Osteoblast (primary cell): ENCODE data around the gene GABPA. TPM values are rescaled to one million over a fixed set of nuclear protein-coding genes. Genes with fewer than 3 reads are reported as not detected.

Experiments used
- DNase-seq: peaks from one replicate; pipeline ENCODE4 v3.0.0; 2011; ENCODE audit warnings: low spot score, mixed read lengths; ENCODE audit not compliant: insufficient read length; ENCODE audit errors: missing footprints
- H2AFZ ChIP-seq: 2 replicates; pipeline ENCODE4 v1.6.0; 2011; ENCODE audit warnings: mild to moderate bottlenecking, low read length
- H3K27ac ChIP-seq: 2 replicates; pipeline ENCODE4 v1.5.1; 2011; ENCODE audit warnings: mild to moderate bottlenecking, low read depth, low read length, moderate library complexity
- H3K27me3 ChIP-seq: 2 replicates; pipeline ENCODE4 v1.6.0; 2012; ENCODE audit warnings: mild to moderate bottlenecking, control low read depth, inconsistent platforms, low read length, moderate library complexity; ENCODE audit not compliant: insufficient read depth
- H3K36me3 ChIP-seq: 2 replicates; pipeline ENCODE4 v1.5.1; 2011; ENCODE audit warnings: mild to moderate bottlenecking, low read length, control low read depth, moderate library complexity; ENCODE audit not compliant: insufficient read depth
- H3K4me1 ChIP-seq: 2 replicates; pipeline ENCODE4 v1.5.1; 2011; ENCODE audit warnings: mild to moderate bottlenecking, low read length, control low read depth, moderate library complexity; ENCODE audit not compliant: insufficient read depth
- H3K4me2 ChIP-seq: 2 replicates; pipeline ENCODE4 v1.6.0; 2011; ENCODE audit warnings: mild to moderate bottlenecking, low read length; ENCODE audit not compliant: insufficient read depth
- H3K4me3 ChIP-seq: fragments of 200-600 bp; sonication (generic); 3 replicates; pipeline ENCODE4 v1.5.1; 2012; ENCODE audit warnings: mild to moderate bottlenecking, low read length, inconsistent platforms; ENCODE audit not compliant: insufficient read depth
- H3K79me2 ChIP-seq: 2 replicates; pipeline ENCODE4 v1.6.0; 2012; ENCODE audit warnings: mild to moderate bottlenecking, low read length, control low read depth, inconsistent platforms; ENCODE audit not compliant: insufficient read depth
- H3K9me3 ChIP-seq: 2 replicates; pipeline ENCODE4 v1.5.1; 2011; ENCODE audit warnings: low read depth, low read length, control low read depth
- H4K20me1 ChIP-seq: 2 replicates; pipeline ENCODE4 v1.6.0; 2012; ENCODE audit warnings: mild to moderate bottlenecking, low read length, control low read depth; ENCODE audit not compliant: insufficient read depth
- CTCF ChIP-seq: IDR thresholded peaks from 2 replicates; pipeline ENCODE4 v1.5.1; 2011; ENCODE audit warnings: mild to moderate bottlenecking, low read depth, low read length, moderate library complexity; ENCODE audit errors: extremely low read depth
- total RNA-seq: library from RNA; depleted of rRNA; stranded (reverse); fragments of >200 nt; gene quantifications from 2 replicates; pipeline ENCODE4 v1.2.3, GENCODE V29; 2012

GABPA gene
- total RNA-seq, 1 donor, result 28.6 TPM

GRCh38 chr21:25760677-25761076 is 25.9 kb downstream of the GABPA start:
- H2AFZ ChIP-seq, result no peak overlapping the region
- no peak for TF ChIP-seq CTCF
- H3K79me2 ChIP-seq, result no peaks in the 10 kb centered on the region
- H3K27ac ChIP-seq, result no peak overlapping the region
- peaks cover 31% of the 10 kb centered on the region for H3K36me3 ChIP-seq
- peaks cover 2% of the 10 kb centered on the region for H3K4me1 ChIP-seq
- no peaks in the 10 kb centered on the region for H3K9me3 ChIP-seq
- DNase-seq, result no peak
- H4K20me1 ChIP-seq, result no peaks in the 10 kb centered on the region
- no peak overlapping the region for H3K4me2 ChIP-seq
- H3K4me3 ChIP-seq, result no peak overlapping the region
- H3K27me3 ChIP-seq, result no peaks in the 10 kb centered on the region

- no peak for TF ChIP-seq CTCF
- no peaks in the 10 kb centered on the region for H4K20me1 ChIP-seq
- no peak overlapping the region for H3K4me2 ChIP-seq
- no peak overlapping the region for H3K4me3 ChIP-seq
- no peak for DNase-seq
- no peak overlapping the region for H2AFZ ChIP-seq
- no peaks in the 10 kb centered on the region for H3K79me2 ChIP-seq
- no peaks in the 10 kb centered on the region for H3K9me3 ChIP-seq
- peaks cover 20% of the 10 kb centered on the region for H3K36me3 ChIP-seq
- no peaks in the 10 kb centered on the region for H3K4me1 ChIP-seq
- H3K27me3 ChIP-seq, result no peaks in the 10 kb centered on the region
- H3K27ac ChIP-seq, result no peak overlapping the region
Observed at GRCh38 chr21:25764065-25764464, 29.3 kb downstream of the GABPA start.

GRCh38 chr21:25767921-25768320 is 33.1 kb downstream of the GABPA start:
- Histone ChIP-seq H3K4me1 (no peaks in the 10 kb centered on the region), H4K20me1 (no peaks in the 10 kb centered on the region), H3K36me3 (peaks cover 12% of the 10 kb centered on the region), H3K27ac (no peak overlapping the region), H3K9me3 (no peaks in the 10 kb centered on the region), H3K4me2 (no peak overlapping the region), H3K4me3 (no peak overlapping the region), H3K27me3 (no peaks in the 10 kb centered on the region), H2AFZ (no peak overlapping the region), H3K79me2 (no peaks in the 10 kb centered on the region)
- no peak for TF ChIP-seq CTCF
- DNase-seq, result no peak

- DNase-seq, result no peak
- Histone ChIP-seq H3K4me1 (no peaks in the 10 kb centered on the region), H3K79me2 (no peaks in the 10 kb centered on the region), H3K9me3 (no peaks in the 10 kb centered on the region), H3K4me3 (no peak overlapping the region), H3K27me3 (no peaks in the 10 kb centered on the region), H3K27ac (no peak overlapping the region), H2AFZ (no peak overlapping the region), H3K36me3 (no peaks in the 10 kb centered on the region), H4K20me1 (no peaks in the 10 kb centered on the region), H3K4me2 (no peak overlapping the region)
- no peak for TF ChIP-seq CTCF
Observed at GRCh38 chr21:25772686-25773085, 37.9 kb downstream of the GABPA start.
